Measurements from ENCODE around the gene RAVER2. TPM values are rescaled to one million over a fixed set of nuclear protein-coding genes. Genes with fewer than 3 reads are reported as not detected.
"Not testable (repeated sequence)": the region's sequence is repeated elsewhere in the genome, so short reads cannot be mapped to it uniquely, and the experiment has no call there.

Gene RAVER2, protein sequence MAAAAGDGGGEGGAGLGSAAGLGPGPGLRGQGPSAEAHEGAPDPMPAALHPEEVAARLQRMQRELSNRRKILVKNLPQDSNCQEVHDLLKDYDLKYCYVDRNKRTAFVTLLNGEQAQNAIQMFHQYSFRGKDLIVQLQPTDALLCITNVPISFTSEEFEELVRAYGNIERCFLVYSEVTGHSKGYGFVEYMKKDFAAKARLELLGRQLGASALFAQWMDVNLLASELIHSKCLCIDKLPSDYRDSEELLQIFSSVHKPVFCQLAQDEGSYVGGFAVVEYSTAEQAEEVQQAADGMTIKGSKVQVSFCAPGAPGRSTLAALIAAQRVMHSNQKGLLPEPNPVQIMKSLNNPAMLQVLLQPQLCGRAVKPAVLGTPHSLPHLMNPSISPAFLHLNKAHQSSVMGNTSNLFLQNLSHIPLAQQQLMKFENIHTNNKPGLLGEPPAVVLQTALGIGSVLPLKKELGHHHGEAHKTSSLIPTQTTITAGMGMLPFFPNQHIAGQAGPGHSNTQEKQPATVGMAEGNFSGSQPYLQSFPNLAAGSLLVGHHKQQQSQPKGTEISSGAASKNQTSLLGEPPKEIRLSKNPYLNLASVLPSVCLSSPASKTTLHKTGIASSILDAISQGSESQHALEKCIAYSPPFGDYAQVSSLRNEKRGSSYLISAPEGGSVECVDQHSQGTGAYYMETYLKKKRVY
- total RNA-seq (2014; rRNA removed): 0.29 and 0.51 TPM in 2 replicates
- 0.11 TPM for polyA plus RNA-seq (2012)

DNA sequence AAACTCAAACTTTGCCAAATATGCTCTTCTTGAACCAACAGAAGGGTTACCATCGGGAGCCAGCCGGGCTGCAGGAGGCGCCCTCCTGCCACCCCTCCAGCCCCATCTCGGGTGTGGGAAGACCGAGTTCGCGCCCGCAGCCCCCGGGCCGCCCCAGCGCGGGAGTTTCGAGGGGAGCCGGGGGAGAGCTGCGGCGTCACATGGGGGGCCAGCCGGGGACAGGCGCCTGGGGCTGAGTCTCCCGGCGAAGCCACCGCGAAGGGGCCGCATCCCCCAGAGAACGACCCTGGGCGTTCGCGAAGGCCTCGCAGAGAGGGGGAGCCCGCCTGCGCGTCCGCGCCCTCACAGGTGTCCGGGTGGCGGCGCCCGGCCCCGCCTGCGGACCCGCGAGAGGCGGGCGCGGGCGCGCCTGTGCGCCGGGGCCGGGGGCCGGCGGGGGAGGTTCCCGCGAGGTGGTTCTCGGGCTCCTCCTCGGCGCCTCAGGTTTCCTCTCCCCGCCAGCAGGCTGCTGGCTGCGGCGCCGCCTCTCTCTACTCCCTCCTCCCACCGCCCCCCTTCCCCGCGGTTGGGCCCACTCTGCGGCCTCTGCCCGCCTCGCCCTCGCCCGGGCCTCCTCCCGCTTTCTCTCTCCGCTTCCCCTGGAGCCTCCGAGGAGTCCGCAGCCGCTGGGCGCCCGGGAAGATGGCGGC, at the start of gene RAVER2:
Gene RAVER2 (plus strand): TSS at position 584 of the 689 bp plus-strand sequence. CDS start 98 bp downstream, at position 682.
- DNase-seq (ENCODE audit: low read depth): peak; percentile 9

DNA sequence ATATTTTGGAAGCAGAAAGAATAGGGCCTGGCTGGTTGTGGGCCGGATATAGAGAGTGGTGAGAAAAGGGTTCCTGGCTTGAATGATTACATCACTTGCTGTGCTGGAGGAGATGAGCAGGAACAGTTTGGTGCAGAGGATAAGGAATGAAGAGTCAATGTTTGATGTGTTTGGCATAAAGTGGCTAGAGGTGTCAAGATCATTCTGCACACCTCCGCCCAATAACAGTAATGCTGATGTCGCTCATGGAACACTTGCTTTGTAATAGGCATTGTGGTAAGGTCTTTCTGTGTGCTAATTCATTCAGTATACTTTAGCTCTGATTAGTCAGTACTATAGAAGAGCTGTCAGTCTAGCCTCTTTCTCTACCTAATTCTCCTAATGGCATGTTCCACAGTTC, 48.0 kb upstream of the RAVER2 start:
- no peak for DNase-seq (ENCODE audit: low read depth)

DNA sequence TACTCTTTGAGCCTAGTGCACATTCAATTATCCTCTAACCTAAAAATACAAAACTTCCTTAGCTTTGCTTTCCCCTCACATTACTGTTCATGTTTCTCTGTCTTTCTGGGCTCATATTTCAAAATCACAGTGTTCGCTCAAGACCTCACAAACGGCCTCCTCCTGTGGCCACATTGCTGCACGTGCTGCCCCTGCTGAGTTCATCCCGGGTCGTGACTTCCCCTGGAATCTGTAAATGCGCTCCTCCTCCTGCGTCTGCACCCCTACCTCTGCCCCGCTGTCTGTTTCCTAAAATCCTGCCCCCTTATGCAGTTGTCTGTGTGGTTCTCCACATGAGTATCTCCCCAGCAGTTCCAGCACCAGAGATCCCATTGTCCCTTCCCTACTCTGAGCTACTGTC, 45.5 kb upstream of the RAVER2 start:
- no peak for DNase-seq (ENCODE audit: low read depth)

DNA sequence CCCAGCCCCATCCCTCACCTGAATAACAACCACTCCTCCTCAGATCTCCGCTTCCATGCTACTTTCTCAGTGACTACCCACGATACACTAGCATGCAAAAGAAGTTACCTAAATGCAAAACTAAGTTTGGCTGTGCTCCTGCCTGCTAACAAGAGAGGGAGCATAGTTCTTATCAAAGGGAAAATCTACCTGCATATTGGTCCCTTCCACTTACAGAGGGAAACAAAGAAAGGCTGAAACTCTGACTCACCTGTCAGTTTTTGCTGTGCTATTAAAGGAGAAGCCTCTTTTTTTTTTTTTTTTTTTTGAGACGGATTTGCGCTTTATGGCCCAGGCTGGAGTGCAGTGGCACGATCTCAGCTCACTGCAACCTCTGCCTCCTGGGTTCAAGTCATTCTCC, 43.8 kb upstream of the RAVER2 start:
- DNase-seq (ENCODE audit: low read depth): no peak

DNA sequence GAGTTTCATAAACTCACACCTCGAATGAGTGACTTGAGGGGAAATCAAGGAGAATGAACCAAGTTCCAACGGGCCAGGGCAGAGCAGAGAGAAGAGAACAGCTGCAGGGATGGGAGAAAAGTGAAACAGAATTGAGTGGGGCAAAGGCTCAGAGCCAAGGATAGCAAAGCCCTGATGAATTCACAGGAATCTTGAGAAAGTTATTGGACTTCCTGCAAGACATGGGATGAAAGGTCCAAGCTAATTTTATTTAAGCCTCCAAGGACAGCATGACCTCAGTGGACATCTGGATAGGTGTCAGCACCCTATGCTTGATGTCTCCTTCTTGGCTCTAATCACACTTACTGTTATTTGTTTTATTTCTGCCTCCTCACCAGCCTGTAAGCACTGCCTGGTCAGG, 43.0 kb upstream of the RAVER2 start:
- no peak for DNase-seq (ENCODE audit: low read depth)

DNA sequence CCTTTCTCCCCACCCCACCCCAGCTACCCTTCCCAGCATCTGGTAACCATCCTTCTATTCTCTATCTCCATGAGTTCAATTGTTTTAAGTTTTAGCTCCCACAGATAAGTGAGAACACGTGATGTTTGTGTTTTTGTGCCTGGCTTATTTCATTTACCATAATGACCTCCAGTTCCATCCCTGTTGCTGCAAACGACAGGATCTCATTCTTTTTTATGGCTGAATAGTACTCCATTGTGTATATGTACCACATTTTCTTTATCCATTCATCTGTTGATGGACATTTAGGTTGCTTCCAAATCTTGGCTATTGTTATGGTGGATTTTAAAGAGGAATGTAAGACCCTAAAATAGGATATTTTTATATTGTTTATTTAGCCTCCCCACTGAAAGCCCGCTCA, 42.2 kb upstream of the RAVER2 start:
- DNase-seq (ENCODE audit: low read depth): not testable (repeated sequence)

DNA sequence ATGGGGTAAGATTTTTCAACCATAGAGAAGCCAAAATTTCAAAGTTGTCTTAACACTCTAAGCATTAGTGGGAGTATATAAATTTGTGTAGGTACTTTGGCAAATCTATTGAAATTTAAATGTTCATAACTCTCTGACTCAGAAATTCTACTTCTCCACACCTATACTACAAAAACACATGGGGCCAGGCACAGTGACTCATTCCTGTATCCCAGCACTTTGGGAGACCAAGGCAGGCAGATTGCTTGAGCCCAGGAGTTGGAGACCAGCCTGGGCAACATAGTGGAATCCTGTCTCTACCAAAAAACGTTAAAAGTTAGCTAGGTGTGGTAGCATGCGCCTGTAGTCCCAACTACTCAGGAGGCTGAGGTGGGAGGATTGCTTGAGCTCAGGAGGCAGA, 41.3 kb upstream of the RAVER2 start:
- no peak for DNase-seq (ENCODE audit: low read depth)

DNA sequence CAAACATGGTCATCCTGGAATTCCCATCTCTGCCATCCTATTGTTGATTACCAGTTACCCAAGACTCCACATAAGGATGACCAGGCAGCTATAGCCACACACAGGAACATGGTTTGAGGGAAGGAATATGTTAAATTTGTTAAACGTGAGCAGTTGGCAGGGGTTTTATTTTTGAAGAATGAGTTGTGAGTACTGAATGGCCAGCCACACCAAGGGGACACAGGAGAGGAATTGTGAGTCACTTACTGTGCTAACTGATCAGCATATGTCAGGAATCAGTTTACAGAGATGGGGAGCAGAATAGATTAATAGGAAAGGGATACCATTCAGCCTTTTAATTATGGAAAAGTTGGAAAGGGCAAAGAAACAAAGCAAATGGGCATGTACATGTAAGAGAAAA, 39.3 kb upstream of the RAVER2 start:
- DNase-seq (ENCODE audit: low read depth): no peak

DNA sequence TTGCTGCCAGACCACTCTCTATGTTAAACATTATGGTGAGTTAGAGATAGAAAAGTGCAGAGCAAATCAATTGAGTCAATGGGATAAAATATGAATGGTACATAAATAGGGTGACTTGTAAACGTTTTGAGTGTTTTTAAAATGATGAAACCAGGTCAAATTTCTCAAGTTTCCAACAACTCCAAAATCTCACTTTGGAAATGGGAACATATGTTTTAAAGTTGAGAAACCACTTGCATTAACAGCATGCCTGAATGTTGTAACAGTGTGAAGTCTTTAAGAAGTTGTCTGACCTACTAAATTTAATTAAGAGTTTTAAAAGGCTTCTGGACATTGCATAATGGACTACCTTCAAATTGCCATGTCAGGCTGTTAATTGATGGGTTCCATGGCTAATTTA, 33.6 kb upstream of the RAVER2 start:
- DNase-seq (ENCODE audit: low read depth): no peak

DNA sequence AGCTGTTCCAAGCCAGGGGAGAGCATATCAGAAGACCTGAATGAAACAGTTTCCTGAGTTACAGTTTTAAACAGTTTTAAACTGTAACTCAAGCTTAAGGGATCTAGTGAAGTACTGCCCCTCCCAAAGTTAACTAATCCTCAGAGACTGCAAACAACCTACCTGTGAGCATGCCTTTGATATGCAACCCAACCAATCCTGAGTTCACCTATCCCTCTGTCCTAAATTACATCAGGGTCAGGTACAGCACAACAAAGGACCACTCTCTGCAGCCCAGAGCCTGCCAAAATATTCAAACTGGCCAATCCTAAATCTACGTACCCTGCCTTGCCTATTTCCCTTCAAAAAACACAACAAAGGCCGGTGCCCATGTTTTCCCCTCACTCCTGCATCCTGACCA, 32.8 kb upstream of the RAVER2 start:
- no peak for DNase-seq (ENCODE audit: low read depth)

DNA sequence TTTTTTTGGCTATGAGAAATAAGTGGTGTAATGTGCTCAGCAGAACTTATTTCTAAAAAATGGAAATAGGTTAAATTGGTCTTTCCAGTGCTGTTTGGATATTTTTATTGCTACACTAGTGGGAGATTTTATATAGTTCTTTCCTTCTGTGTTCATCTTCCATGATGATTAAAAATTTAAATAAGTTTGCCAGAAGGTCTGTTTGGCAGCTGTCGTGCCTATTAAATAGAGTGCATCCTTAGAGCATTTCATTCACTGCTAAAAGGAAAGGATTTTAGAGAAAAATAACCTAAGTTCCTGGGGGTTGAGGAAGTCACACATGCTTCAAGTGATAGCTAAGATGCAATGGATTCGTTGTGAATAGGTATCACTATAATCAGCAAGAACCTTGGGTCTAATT, 29.7 kb upstream of the RAVER2 start:
- DNase-seq (ENCODE audit: low read depth): no peak

DNA sequence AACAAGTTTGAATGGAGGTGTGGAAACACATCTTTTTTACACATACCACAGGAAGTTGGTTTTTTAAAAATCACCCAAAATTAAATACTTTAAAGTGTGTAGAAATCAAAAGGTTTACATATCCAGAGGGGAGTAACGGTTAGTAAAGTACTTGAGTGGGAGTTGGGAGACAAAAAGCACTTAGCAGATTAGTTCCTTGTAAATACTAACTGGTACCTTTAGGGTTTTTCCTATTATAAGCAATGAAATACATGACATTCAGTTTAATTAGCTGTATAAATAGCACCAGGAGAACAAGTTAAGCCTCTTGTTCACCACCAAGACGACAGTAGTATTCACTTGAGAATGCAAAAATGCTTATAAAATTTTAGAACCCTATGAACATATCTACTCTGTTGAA, 23.7 kb upstream of the RAVER2 start:
- no peak for DNase-seq (ENCODE audit: low read depth)

DNA sequence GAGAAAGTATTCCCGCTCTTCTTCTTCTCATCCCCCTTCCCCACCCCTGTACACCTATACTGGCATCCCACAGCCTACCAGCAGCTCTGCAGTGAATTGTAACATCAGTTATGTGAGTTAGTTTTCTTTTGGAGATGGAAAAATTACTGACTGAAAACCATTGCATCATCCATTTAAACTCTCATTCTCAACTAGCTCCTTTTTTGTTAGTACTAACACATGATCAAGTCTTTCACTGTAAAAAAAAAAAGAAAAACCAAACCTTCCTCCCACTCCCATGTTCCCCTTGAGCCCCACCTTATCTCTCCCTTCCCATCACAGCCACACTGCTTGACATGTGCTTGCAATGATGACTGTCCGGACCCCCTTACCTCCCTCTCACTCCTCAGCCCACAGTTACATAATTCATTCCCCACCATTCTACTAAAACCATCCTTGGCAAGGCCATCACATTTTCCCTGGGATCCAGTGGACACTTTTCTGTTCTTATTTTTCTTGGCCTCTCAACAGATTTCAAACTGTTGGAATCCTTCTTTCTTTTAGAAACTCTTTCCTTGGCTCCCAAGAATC, 23.2 kb upstream of the RAVER2 start:
- no peak for DNase-seq (ENCODE audit: low read depth)

DNA sequence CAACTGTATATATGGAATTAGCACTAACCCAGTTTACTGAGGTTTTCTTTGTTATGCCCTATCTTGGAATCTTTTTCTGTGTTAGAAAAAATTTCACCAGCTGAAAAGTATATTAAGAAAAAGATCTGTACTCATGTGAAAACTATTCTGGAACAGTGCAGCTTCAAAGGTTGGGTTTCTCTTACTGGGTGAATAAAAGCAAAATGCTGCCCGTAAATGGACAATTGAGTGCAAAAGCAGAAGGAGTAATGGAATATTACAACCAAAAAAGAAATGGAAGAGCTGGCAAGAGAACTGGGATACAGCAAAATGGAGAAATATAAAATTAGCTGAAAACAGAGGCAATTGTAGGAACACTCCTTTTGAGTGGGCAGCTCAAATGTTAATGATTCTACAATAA, 17.0 kb upstream of the RAVER2 start:
- no peak for DNase-seq (ENCODE audit: low read depth)

DNA sequence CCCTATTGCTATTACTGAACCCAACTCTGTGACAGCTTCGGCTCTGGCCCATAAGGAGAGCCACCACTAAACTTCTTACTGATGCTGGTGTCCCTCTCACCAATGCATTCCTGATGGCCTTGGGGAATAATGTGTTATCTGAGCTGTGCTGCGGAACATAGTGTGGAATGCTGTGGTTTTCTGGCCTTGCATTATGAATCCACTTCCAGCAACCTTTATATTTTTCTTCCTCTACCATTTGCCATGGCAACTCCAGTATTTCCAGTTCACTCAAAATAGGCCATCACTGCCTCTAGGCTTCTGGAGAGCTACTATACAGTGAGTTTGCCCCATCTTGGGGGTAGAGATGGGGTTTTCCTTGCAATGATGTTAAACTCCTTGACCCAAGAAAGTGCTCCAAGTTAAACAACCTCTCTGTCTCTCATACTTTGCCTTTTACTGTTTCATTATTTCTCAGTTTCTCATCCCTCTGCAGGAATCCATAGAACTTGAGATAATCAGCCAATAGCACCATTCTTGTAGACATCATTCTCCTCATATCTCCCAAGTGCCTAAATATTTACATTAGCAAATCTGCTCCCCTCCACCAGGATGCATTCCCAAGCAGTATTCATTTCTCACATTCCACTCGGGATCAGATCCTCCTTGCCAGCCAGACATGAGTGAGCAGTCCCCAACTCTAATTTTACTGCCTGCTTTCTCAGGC, 11.1 kb upstream of the RAVER2 start:
- DNase-seq (ENCODE audit: low read depth): peak; percentile 8

DNA sequence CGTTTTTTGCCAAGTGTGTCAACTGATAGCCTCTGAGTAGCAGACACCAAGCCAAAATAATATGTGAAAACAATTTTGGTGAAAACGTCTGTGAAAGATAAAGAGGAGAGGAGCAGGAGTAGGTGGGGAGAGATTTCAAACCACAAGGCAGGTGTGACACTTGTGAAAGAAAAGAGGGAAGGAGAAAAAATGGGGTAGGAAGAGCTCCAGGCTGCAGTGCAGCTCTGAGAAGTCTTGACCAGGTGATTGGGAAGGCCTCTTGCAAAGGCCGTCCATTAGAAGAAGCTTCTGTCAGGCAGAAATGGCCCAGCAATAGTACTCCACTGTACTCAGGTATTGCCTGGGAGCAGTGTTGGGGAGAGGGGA, 10.6 kb upstream of the RAVER2 start:
- DNase-seq (ENCODE audit: low read depth): no peak

DNA sequence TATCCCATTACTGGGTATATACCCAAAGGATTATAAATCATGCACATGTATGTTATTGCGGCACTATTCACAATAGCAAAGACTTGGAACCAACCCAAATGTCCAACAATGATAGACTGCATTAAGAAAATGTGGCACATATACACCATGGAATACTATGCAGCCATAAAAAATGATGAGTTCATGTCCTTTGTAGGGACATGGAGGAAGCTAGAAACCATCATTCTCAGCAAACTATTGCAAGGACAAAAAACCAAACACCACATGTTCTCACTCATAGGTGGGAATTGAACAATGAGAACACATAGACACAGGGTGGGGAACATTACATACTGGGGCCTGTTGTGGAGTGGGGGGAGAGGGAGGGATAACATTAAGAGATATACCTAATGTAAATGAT, 4.2 kb upstream of the RAVER2 start:
- not testable (repeated sequence) for DNase-seq (ENCODE audit: low read depth)

DNA sequence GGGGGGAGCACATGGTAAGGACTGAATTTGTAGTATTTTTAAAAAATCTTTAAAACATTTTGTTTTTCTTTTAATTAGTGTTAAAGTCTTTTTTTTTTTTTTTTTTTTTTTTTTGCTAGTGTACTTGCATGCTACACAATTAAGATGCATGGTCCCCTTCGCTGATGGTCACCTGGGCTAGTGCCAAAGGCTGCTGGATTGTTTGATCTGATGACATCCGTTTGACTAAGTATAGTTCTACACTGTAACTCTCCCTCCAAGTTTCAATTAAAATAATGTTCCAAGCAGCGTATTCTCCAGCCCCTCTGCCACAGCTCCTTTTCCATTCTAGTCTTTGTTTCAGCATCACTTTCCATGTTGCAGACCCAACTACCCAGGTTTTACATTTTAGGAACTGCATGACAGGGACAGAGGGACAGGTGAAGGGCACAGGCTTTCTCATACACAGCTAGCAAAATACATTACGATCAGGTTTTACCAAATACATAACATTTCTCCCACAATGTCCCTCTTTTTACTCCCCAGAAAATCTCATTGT, 852 bp upstream of the RAVER2 start:
- DNase-seq (ENCODE audit: low read depth): no peak

DNA sequence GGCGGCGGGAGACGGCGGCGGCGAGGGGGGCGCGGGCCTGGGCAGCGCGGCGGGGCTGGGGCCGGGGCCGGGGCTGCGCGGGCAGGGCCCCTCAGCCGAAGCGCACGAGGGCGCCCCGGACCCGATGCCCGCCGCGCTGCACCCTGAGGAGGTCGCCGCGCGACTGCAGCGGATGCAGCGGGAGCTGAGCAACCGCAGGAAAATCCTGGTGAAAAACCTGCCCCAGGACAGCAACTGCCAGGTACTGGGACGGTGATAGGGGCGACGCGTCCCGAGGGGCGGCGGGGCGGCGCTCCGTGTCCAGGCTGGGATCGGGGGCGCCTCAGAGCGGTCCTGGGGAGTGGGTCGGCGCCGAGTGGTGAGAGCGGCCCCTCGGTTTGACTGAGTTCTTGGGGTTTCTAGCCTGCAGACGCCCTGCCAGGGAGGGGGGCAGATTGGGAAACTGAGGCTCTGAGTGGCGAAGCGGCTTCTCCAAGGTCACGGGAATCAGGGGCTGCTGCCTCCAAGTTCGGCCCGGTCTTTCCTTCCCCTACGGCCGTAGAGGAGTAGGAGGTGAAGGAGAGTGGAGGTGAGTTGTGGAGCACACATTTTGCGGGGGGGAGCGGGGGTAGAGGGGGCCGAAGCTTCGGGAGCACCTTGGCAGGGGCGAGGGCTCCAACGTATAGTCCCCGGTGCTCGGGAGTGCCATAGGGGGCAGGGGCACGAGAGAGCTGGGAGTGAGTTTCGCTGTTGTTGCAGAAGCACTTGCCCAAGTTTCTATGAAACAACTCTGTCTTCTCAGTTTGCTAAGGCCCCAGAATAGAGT, 508 bp downstream of the RAVER2 start:
- DNase-seq (ENCODE audit: low read depth): peak; percentile 5

All from LHCN-M2 (cell line).